Pancreas (tissue), 10 donors: ENCODE results near the gene RNF5. TPM values are rescaled to one million over a fixed set of nuclear protein-coding genes. Genes with fewer than 3 reads are reported as not detected.

Source experiments
- ATAC-seq, 4 donors: fragments of 200-7000 bp; cut with Tn5 transposase; one replicate each; pipeline versions ENCODE4 v1.8.0 to v1.9.1; 2020; ENCODE audit warnings: mild to moderate bottlenecking in 4 of 4, moderate library complexity in 4 of 4
- DNase-seq, 6 donors: peaks; one replicate each; pipeline ENCODE4 v3.0.0-alpha.2; 2020
- FAIRE-seq: peaks from 2 replicates; lab custom pipeline; 2012; peaks lifted over from hg19 to GRCh38; lab: Jason Lieb, UNC
- H3K27ac ChIP-seq, 4 donors: fragments of 200-600 bp; sonication (generic); 1 replicate in 3 of 4; 2 replicates in 1 of 4; pipeline versions ENCODE4 v1.5.0 to v1.8.0; 2020
- H3K27me3 ChIP-seq, 4 donors: fragments of 200-600 bp; one replicate each; pipeline ENCODE4 v1.8.0; 2021
- H3K36me3 ChIP-seq, 3 donors: fragments of 200-600 bp; sonication (generic) in 1 of 3; one replicate each; pipeline versions ENCODE4 v1.5.0 to v1.8.0; 2020 to 2021
- H3K4me1 ChIP-seq, 3 donors: fragments of 200-600 bp; one replicate each; pipeline ENCODE4 v1.8.0; 2021
- H3K4me3 ChIP-seq, 4 donors: fragments of 200-600 bp; sonication (generic) in 2 of 4; one replicate each; pipeline versions ENCODE4 v1.5.0 to v1.8.0; 2020 to 2021
- H3K9me3 ChIP-seq, 4 donors: fragments of 200-600 bp; one replicate each; pipeline ENCODE4 v1.8.0; 2021
- CTCF ChIP-seq, 4 donors: fragments of 200-600 bp; sonication (generic) in 3 of 4; IDR thresholded peaks; one replicate each; pipeline versions ENCODE4 v1.5.0 to v1.8.0; 2021; ENCODE audit warnings: antibody characterized with exemption in 4 of 4
- WGBS, 2 donors: extraction: QIAGEN DNeasy Blood & Tissue Kit; methylation state at CpG; one replicate each; pipeline ENCODE4 v1.1.7; 2013; 5-methylcytosine and 5-hydroxymethylcytosine counted together
- intact Hi-C, 3 donors: fragments of 100-400 bp; cut with DNase I; formaldehyde crosslinking; loops; one replicate each; pipeline versions ENCODE4 v1.11.1 to v1.14.2; 2022
- polyA plus RNA-seq, 2 donors: library from polyadenylated mRNA; stranded (reverse); fragments of 200-250 nt; gene quantifications; one replicate each; pipeline ENCODE4 v1.2.3, GENCODE V29; 2013
- total RNA-seq, 6 donors: library from RNA; stranded (reverse); fragmentation: NEBNext Ultra II Directional in 4 of 6; extraction: Animal tissue kit (Norgen Biotek cat#: 25700) in 4 of 6; gene quantifications; one replicate each; pipeline versions ENCODE4 v1.2.1 to v1.2.4, GENCODE V29; 2021 to 2023
- donor health status: healthy with polysubstance abuse.
- donor health status: DM: no; HTN: no; CAD: no; lungs with moderate emphysema.
- donor health status: DM: no; HTN: no; CAD: no.
- donor health status: control.
- donor health status: control.
- donor health status: Bipolar disorder and iron deficiency.
- donor health status: DM: yes; HTN: yes; CAD: no.
- donor health status: DM: no; HTN: no; CAD: no.
- donor health status: DM: no; HTN: no; CAD: no.
- donor health status: DM: yes; HTN: yes; CAD: no.

RNF5 gene
- total and polyA plus RNA-seq, 8 donors: 16.1 to 41.4 (median 25.8) TPM

- peaks cover 0 to 18% (median 6%) of the 10 kb centered on the region in 3 donors for H3K4me1 ChIP-seq
- 85 to 91% methylated on average over 4 of the region's 4 CpGs for WGBS, 2 donors
- no peak for TF ChIP-seq CTCF (IDR thresholded peaks at IDR 0.05)
These were observed 16.2 kb downstream of the RNF5 start for GRCh38 chr6:32194388-32194787.

GRCh38 chr6:32194825-32195651 lies 16.8 kb downstream of the RNF5 start:
- no peaks in the 10 kb centered on the region for H3K27me3 ChIP-seq
- ATAC-seq (peak in 2 of 4 donors; percentile 5 to 8), FAIRE-seq (no peak), DNase-seq (peak in 1 of 6 donors; percentile 61)
- no peaks in the 10 kb centered on the region for H3K36me3 ChIP-seq
- TF ChIP-seq CTCF (IDR thresholded peaks at IDR 0.05): no peak
- peaks cover 0 to 18% (median 6%) of the 10 kb centered on the region in 3 donors for H3K4me1 ChIP-seq
- intact Hi-C loops: no loop called here
- H3K4me3 ChIP-seq: peak overlapping the region in 2 of 4 donors; percentile 26 to 41
- H3K9me3 ChIP-seq: no peaks in the 10 kb centered on the region
- peak overlapping the region; percentile 41 to 100 (median 92) for H3K27ac ChIP-seq
- WGBS, 2 donors: 17% methylated on average over 15 of the region's 15 CpGs

More at GRCh38 chr6:32194388-32194787, 16.2 kb downstream of the RNF5 start:
- Histone ChIP-seq H3K36me3 (no peaks in the 10 kb centered on the region), H3K4me3 (no peak overlapping the region), H3K27me3 (no peaks in the 10 kb centered on the region), H3K9me3 (no peaks in the 10 kb centered on the region), H3K27ac (peak overlapping the region in 1 of 4 donors; percentile 85)
- ATAC-seq (no peak), FAIRE-seq (no peak), DNase-seq (no peak)
- intact Hi-C loops: no loop called here

- intact Hi-C loops: no loop called here
- 0 to 1% methylated on average over 25 of the region's 25 CpGs for WGBS, 2 donors
- peaks cover 0 to 18% (median 3%) of the 10 kb centered on the region in 3 donors for H3K4me1 ChIP-seq
- no peaks in the 10 kb centered on the region for H3K9me3 ChIP-seq
- no peaks in the 10 kb centered on the region for H3K36me3 ChIP-seq
- peak; percentile 45 to 66 (median 57) for TF ChIP-seq CTCF (IDR thresholded peaks at IDR 0.05)
- peak overlapping the region; percentile 99 to 100 (median 100) for H3K27ac ChIP-seq
- peak overlapping the region in 3 of 4 donors; percentile 58 to 83 (median 58) for H3K4me3 ChIP-seq
- H3K27me3 ChIP-seq: no peaks in the 10 kb centered on the region
- ATAC-seq: peak; percentile 86 to 93 (median 88)
- FAIRE-seq: peak; percentile 88
- DNase-seq: peak; percentile 100
These were observed 17.4 kb downstream of the RNF5 start for GRCh38 chr6:32195652-32195901.

- peaks cover 0 to 16% (median 0%) of the 10 kb centered on the region in 3 donors for H3K4me1 ChIP-seq
- ATAC-seq: peak; percentile 41 to 63 (median 48)
- intact Hi-C loops: no loop called here
- FAIRE-seq: no peak
- no peaks in the 10 kb centered on the region for H3K9me3 ChIP-seq
- H3K36me3 ChIP-seq: no peaks in the 10 kb centered on the region
- WGBS, 2 donors: 0% methylated on average over 55 to 58 of the region's 58 CpGs
- peak in 1 of 4 donors; percentile 20 for TF ChIP-seq CTCF (IDR thresholded peaks at IDR 0.05)
- peak overlapping the region; percentile 58 to 83 (median 68) for H3K4me3 ChIP-seq
- no peaks in the 10 kb centered on the region for H3K27me3 ChIP-seq
- peak; percentile 85 to 94 (median 88) for DNase-seq
- H3K27ac ChIP-seq: peak overlapping the region; percentile 99 to 100 (median 100)
These were observed 17.9 kb downstream of the RNF5 start for GRCh38 chr6:32195902-32196681.
